GM23338 (cell line): ENCODE measurements around the gene DPY19L1.
"Not testable (repeated sequence)": the region's sequence is repeated elsewhere in the genome, so short reads cannot be mapped to it uniquely, and the experiment has no call there.

Source experiments
- EZH2 ChIP-seq: fragments of 200-600 bp; sonication (generic); IDR thresholded peaks from one replicate; pipeline ENCODE4 v1.8.0; 2017; ENCODE audit warnings: antibody characterized with exemption, mild to moderate bottlenecking, low read depth; ENCODE audit not compliant: unreplicated experiment
- POLR2AphosphoS5 ChIP-seq: IDR thresholded peaks from 2 replicates; pipeline ENCODE4 v1.6.1; 2016; ENCODE audit warnings: antibody characterized with exemption, low read depth
- ZNF331 ChIP-seq: fragments of 250-450 bp; sonication (Bioruptor Pico); IDR thresholded peaks from 2 replicates; pipeline ENCODE4 v1.5.0; 2020; ENCODE audit warnings: low read depth, mild to moderate bottlenecking, moderate library complexity
- TF ChIP-seq, protein P1 (sequence below), 2 experiments: fragments of 200-600 bp in 1 of 2; sonication (generic) in 1 of 2; conservative IDR thresholded peaks; 2 replicates each; pipeline versions ENCODE4 v1.5.1 to v1.6.1; 2016 to 2017; ENCODE audit warnings: antibody characterized with exemption in 2 of 2, low read depth in 2 of 2, mild to moderate bottlenecking in 2 of 2, moderate library complexity in 1 of 2
- TF ChIP-seq, protein P2 (sequence below): IDR thresholded peaks from one replicate; pipeline ENCODE4 v1.6.1; 2018; ENCODE audit warnings: antibody characterized with exemption; ENCODE audit not compliant: unreplicated experiment

DNA sequence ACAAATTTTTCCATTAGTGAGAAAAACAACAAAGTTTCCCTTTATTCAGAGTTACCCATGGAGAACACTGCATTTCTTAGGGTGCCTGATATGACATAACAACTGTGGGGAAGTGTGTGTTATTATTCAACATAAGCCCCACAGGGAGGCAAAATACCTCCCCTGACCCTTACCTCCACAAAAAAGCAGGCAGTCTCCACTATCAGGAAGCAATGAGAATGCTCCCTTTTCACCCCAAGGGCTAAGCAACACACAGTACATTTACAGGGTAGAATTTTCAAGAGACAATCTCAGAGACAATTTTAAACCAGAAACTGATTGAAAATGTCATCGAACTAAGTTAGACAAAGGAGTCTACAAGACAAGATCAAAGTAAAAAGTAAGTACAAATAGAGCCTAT, 69.5 kb downstream of the DPY19L1 start:
- TF ChIP-seq, protein P1, sequence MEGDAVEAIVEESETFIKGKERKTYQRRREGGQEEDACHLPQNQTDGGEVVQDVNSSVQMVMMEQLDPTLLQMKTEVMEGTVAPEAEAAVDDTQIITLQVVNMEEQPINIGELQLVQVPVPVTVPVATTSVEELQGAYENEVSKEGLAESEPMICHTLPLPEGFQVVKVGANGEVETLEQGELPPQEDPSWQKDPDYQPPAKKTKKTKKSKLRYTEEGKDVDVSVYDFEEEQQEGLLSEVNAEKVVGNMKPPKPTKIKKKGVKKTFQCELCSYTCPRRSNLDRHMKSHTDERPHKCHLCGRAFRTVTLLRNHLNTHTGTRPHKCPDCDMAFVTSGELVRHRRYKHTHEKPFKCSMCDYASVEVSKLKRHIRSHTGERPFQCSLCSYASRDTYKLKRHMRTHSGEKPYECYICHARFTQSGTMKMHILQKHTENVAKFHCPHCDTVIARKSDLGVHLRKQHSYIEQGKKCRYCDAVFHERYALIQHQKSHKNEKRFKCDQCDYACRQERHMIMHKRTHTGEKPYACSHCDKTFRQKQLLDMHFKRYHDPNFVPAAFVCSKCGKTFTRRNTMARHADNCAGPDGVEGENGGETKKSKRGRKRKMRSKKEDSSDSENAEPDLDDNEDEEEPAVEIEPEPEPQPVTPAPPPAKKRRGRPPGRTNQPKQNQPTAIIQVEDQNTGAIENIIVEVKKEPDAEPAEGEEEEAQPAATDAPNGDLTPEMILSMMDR (conservative IDR thresholded peaks at IDR 0.05; ENCODE audit: low read depth in 2 of 2): not testable (repeated sequence)
- TF ChIP-seq POLR2AphosphoS5; EZH2; ZNF331 (CRISPR knock-in tag): not testable (repeated sequence)
- TF ChIP-seq, protein P2, sequence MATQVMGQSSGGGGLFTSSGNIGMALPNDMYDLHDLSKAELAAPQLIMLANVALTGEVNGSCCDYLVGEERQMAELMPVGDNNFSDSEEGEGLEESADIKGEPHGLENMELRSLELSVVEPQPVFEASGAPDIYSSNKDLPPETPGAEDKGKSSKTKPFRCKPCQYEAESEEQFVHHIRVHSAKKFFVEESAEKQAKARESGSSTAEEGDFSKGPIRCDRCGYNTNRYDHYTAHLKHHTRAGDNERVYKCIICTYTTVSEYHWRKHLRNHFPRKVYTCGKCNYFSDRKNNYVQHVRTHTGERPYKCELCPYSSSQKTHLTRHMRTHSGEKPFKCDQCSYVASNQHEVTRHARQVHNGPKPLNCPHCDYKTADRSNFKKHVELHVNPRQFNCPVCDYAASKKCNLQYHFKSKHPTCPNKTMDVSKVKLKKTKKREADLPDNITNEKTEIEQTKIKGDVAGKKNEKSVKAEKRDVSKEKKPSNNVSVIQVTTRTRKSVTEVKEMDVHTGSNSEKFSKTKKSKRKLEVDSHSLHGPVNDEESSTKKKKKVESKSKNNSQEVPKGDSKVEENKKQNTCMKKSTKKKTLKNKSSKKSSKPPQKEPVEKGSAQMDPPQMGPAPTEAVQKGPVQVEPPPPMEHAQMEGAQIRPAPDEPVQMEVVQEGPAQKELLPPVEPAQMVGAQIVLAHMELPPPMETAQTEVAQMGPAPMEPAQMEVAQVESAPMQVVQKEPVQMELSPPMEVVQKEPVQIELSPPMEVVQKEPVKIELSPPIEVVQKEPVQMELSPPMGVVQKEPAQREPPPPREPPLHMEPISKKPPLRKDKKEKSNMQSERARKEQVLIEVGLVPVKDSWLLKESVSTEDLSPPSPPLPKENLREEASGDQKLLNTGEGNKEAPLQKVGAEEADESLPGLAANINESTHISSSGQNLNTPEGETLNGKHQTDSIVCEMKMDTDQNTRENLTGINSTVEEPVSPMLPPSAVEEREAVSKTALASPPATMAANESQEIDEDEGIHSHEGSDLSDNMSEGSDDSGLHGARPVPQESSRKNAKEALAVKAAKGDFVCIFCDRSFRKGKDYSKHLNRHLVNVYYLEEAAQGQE: not testable (repeated sequence)
